DND-41 (cell line): Measurements from ENCODE around the gene UCK2.

Source experiments
- EZH2 ChIP-seq: IDR thresholded peaks from 3 replicates; pipeline ENCODE4 v1.6.1; 2012; ENCODE audit warnings: borderline replicate concordance, low read depth, mild to moderate bottlenecking, moderate library complexity, low read length, inconsistent platforms; ENCODE audit not compliant: severe bottlenecking
- TF ChIP-seq, protein P1 (sequence below): IDR thresholded peaks from 2 replicates; pipeline ENCODE4 v1.5.1; 2012; ENCODE audit warnings: borderline replicate concordance, low read length, moderate library complexity, mild to moderate bottlenecking; ENCODE audit not compliant: poor library complexity, severe bottlenecking; ENCODE audit errors: extremely low read depth

DNA sequence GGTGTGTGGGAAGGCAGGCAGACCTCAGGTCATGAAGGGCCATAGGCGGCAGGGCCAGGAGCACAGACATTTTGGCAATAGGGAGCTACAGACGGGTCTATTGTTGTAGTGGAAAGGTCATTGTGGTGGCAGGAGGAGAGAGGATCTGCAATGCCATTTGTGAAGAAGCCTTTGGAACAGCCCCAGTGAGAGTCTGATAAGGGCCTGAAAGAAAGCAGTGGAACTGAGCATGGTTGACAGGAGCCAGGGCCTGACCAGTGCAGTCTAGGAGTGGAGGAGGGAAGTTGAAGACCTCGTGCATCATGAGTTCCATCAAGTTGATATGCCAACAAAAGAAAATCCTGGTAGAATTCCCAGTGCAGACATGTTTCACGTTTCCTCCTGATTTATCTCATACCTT, 65.5 kb downstream of the UCK2 start:
- no peak for TF ChIP-seq EZH2
- TF ChIP-seq, protein P1, sequence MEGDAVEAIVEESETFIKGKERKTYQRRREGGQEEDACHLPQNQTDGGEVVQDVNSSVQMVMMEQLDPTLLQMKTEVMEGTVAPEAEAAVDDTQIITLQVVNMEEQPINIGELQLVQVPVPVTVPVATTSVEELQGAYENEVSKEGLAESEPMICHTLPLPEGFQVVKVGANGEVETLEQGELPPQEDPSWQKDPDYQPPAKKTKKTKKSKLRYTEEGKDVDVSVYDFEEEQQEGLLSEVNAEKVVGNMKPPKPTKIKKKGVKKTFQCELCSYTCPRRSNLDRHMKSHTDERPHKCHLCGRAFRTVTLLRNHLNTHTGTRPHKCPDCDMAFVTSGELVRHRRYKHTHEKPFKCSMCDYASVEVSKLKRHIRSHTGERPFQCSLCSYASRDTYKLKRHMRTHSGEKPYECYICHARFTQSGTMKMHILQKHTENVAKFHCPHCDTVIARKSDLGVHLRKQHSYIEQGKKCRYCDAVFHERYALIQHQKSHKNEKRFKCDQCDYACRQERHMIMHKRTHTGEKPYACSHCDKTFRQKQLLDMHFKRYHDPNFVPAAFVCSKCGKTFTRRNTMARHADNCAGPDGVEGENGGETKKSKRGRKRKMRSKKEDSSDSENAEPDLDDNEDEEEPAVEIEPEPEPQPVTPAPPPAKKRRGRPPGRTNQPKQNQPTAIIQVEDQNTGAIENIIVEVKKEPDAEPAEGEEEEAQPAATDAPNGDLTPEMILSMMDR, result no peak
